Fibroblast of lung (primary cell): Measurements from ENCODE around the gene WDR93.

Source experiments
- EZH2 ChIP-seq: IDR thresholded peaks from 2 replicates; pipeline ENCODE4 v1.5.1; 2012; ENCODE audit warnings: low read length, control low read depth, mild to moderate bottlenecking; ENCODE audit errors: missing control alignments
- TF ChIP-seq, protein P1 (sequence below), 2 donors: IDR thresholded peaks in 1 of 2; conservative IDR thresholded peaks in 1 of 2; 1 replicate in 1 of 2; 2 replicates in 1 of 2; pipeline ENCODE4 v1.5.1; 2011 to 2012; ENCODE audit warnings: low read length in 2 of 2, control low read depth in 1 of 2, inconsistent platforms in 1 of 2, low read depth in 1 of 2, mild to moderate bottlenecking in 1 of 2

DNA sequence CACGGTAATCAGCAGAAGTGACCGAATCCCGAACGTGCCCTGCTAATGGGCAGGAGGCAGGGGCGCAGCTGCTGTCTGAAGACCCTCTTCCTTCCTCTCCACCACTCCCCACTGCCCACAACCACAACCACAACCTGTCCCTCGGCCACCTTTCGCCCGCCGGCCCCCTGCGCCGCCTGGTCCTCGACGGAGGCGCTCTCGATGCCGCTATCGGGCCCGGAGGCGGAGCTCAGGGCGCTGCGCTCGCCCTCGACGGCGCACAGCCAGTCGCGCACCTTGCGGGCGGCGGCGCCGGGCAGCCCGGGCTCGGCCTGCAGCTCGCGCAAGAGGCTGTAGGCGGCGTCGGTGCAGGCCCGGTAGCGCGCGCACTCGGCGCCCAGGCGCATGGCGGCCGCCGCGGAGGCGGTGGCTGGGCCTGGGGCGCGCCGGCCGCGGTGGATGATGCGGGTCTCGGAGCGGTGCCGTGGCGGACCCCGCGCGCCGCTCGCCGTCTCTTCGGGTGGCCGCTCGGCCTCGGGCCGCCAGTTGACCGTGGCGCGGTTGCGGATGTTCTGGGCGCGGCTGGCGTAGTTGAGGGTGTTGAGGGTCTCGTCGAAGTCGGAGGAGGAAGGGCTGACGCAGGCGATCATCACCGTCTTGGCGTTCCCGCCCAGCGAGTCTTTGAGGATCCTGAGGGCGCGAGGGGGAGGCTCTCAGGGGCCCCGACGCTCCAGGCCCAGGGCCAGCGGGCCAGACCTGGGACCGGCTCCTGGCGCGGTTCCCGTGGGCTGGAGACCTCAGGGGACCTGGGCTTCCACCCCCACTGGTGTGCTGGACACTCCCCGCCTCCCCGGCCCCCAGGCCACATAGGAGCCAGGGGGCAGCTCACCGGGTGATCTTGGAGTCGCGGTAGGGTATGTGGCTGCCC is 42.3 kb upstream of the WDR93 start:
- TF ChIP-seq, protein P1, sequence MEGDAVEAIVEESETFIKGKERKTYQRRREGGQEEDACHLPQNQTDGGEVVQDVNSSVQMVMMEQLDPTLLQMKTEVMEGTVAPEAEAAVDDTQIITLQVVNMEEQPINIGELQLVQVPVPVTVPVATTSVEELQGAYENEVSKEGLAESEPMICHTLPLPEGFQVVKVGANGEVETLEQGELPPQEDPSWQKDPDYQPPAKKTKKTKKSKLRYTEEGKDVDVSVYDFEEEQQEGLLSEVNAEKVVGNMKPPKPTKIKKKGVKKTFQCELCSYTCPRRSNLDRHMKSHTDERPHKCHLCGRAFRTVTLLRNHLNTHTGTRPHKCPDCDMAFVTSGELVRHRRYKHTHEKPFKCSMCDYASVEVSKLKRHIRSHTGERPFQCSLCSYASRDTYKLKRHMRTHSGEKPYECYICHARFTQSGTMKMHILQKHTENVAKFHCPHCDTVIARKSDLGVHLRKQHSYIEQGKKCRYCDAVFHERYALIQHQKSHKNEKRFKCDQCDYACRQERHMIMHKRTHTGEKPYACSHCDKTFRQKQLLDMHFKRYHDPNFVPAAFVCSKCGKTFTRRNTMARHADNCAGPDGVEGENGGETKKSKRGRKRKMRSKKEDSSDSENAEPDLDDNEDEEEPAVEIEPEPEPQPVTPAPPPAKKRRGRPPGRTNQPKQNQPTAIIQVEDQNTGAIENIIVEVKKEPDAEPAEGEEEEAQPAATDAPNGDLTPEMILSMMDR (conservative IDR thresholded peaks at IDR 0.05 in 1 of 2, IDR thresholded peaks at IDR 0.05 in 1 of 2; ENCODE audit: low read depth in 1 of 2, low read length in 2 of 2), result no peak
- TF ChIP-seq EZH2, result no peak
